Measurements from ENCODE around the gene SZT2. TPM values are rescaled to one million over a fixed set of nuclear protein-coding genes. Genes with fewer than 3 reads are reported as not detected.
"Not testable (repeated sequence)": the region's sequence is repeated elsewhere in the genome, so short reads cannot be mapped to it uniquely, and the experiment has no call there.

SZT2 gene
- total and polyA plus RNA-seq, 2 donors (not counting 1 experiment from before 2014, with no cell fraction given), result 7.1 to 26.9 TPM

- no peak overlapping the region for H3K9ac ChIP-seq (ENCODE audit: insufficient read depth, low read length)
- no peaks in the 10 kb centered on the region for H3K9me3 ChIP-seq (ENCODE audit: control insufficient read depth, insufficient read depth, low read depth, low read length)
- peaks cover 2% of the 10 kb centered on the region for H3K79me2 ChIP-seq (ENCODE audit: control insufficient read depth, insufficient read depth, low read length)
- no peaks in the 10 kb centered on the region for H3K4me1 ChIP-seq (ENCODE audit: control insufficient read depth, extremely low read depth, insufficient read depth, low read length)
- no peak for DNase-seq (ENCODE audit: low read depth in 2 of 2)
- H3K4me3 ChIP-seq (replicated peaks in 1 of 4; ENCODE audit: control extremely low read depth in 1 of 4, insufficient read depth in 1 of 4, low read depth in 3 of 4, low read length in 4 of 4), result no peak overlapping the region
- TF ChIP-seq EZH2 (IDR thresholded peaks at IDR 0.05; ENCODE audit: low read length, missing control alignments) (no peak), CTCF (conservative IDR thresholded peaks at IDR 0.05 in 1 of 2, IDR thresholded peaks at IDR 0.05 in 1 of 2; ENCODE audit: low read depth in 1 of 2, low read length in 2 of 2) (no peak)
- no peaks in the 10 kb centered on the region for H3K27me3 ChIP-seq (ENCODE audit: control insufficient read depth, insufficient read depth, low read length)
- no peak overlapping the region for H3K27ac ChIP-seq (ENCODE audit: insufficient read depth, low read length)
- peaks cover 7% of the 10 kb centered on the region for H3K36me3 ChIP-seq (ENCODE audit: control insufficient read depth, insufficient read depth, low read length)
- H4K20me1 ChIP-seq (ENCODE audit: control insufficient read depth, extremely low read depth, insufficient read depth, low read length), result no peaks in the 10 kb centered on the region
- no peak overlapping the region for H2AFZ ChIP-seq (ENCODE audit: low read length)
- H3K4me2 ChIP-seq (ENCODE audit: extremely low read depth, insufficient read depth, low read length), result no peak overlapping the region
These were observed 16.2 kb downstream of the SZT2 start for GRCh38 chr1:43405876-43406234.

DNA sequence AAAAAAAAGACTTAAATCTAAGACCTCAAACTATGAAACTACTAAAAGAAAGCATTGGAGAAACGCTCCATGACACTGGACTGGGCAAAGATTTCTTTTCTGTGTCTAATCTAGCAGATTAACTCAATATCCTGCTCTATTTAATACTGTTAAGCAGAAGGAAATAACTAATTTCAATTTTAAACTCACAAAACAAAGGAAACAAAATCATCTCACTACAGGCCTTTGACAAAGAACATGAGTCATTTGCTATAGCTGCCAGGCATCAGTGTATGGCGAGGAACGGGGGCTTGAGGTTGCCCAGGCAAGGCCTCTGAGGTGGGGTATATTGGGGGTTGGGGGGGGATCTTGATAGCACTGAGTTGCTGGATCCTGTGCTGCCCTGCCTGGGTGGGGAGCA, 20.9 kb downstream of the SZT2 start:
- H3K79me2 ChIP-seq (ENCODE audit: control insufficient read depth, insufficient read depth, low read length), result no peaks in the 10 kb centered on the region
- H3K27me3 ChIP-seq (ENCODE audit: control insufficient read depth, insufficient read depth, low read length), result no peaks in the 10 kb centered on the region
- H4K20me1 ChIP-seq (ENCODE audit: control insufficient read depth, extremely low read depth, insufficient read depth, low read length), result no peaks in the 10 kb centered on the region
- H3K9ac ChIP-seq (ENCODE audit: insufficient read depth, low read length), result no peak overlapping the region
- H2AFZ ChIP-seq (ENCODE audit: low read length), result no peak overlapping the region
- no peaks in the 10 kb centered on the region for H3K9me3 ChIP-seq (ENCODE audit: control insufficient read depth, insufficient read depth, low read depth, low read length)
- H3K36me3 ChIP-seq (ENCODE audit: control insufficient read depth, insufficient read depth, low read length), result peaks cover 10% of the 10 kb centered on the region
- TF ChIP-seq EZH2 (IDR thresholded peaks at IDR 0.05; ENCODE audit: low read length, missing control alignments), result no peak
- TF ChIP-seq CTCF (conservative IDR thresholded peaks at IDR 0.05 in 1 of 2, IDR thresholded peaks at IDR 0.05 in 1 of 2; ENCODE audit: low read depth in 1 of 2, low read length in 2 of 2), result no peak
- no peak for DNase-seq (ENCODE audit: low read depth in 2 of 2)
- H3K4me2 ChIP-seq (ENCODE audit: extremely low read depth, insufficient read depth, low read length), result no peak overlapping the region
- H3K27ac ChIP-seq (ENCODE audit: insufficient read depth, low read length), result no peak overlapping the region
- H3K4me1 ChIP-seq (ENCODE audit: control insufficient read depth, extremely low read depth, insufficient read depth, low read length), result no peaks in the 10 kb centered on the region
- no peak overlapping the region for H3K4me3 ChIP-seq (replicated peaks in 1 of 4; ENCODE audit: control extremely low read depth in 1 of 4, insufficient read depth in 1 of 4, low read depth in 3 of 4, low read length in 4 of 4)

DNA sequence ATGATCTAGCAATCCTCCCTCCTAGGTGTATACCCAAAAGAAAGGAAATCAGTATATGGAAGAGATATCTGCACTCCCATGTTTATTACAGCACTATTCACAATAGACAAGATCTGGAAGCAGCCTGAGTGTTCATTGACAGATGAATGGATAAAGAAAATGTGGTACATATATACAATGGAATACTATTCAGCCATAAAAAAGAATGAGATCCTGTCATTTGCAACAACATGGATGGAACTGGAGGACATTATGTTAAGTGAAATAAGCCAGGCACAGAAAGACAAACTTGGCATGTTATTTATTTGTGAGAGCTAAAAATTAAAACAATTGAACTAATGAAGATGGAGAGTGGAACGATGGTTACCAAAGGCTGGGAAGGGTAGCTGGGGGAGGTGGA, 23.7 kb downstream of the SZT2 start:
- H3K27me3 ChIP-seq (ENCODE audit: control insufficient read depth, insufficient read depth, low read length); DNase-seq (ENCODE audit: low read depth in 2 of 2); H3K27ac ChIP-seq (ENCODE audit: insufficient read depth, low read length); H3K79me2 ChIP-seq (ENCODE audit: control insufficient read depth, insufficient read depth, low read length); H3K4me3 ChIP-seq (replicated peaks in 1 of 4; ENCODE audit: control extremely low read depth in 1 of 4, insufficient read depth in 1 of 4, low read depth in 3 of 4, low read length in 4 of 4); H4K20me1 ChIP-seq (ENCODE audit: control insufficient read depth, extremely low read depth, insufficient read depth, low read length); H3K4me1 ChIP-seq (ENCODE audit: control insufficient read depth, extremely low read depth, insufficient read depth, low read length); H3K4me2 ChIP-seq (ENCODE audit: extremely low read depth, insufficient read depth, low read length); H2AFZ ChIP-seq (ENCODE audit: low read length); H3K9me3 ChIP-seq (ENCODE audit: control insufficient read depth, insufficient read depth, low read depth, low read length); H3K9ac ChIP-seq (ENCODE audit: insufficient read depth, low read length): not testable (repeated sequence)
- peaks cover 12% of the 10 kb centered on the region for H3K36me3 ChIP-seq (ENCODE audit: control insufficient read depth, insufficient read depth, low read length)
